CD4-positive, alpha-beta T cell treated with Interferon alpha-2 for 1 hour (primary cell): ENCODE data around the gene NUBP2.

Experiments used
- DNase-seq, 2 donors: peaks; one replicate each; pipeline ENCODE4 v3.0.0-alpha.2; 2020 to 2022

Gene NUBP2

GRCh38 chr16:1772908-1773702 is 9.7 kb upstream of the NUBP2 start, which contains the start of gene MRPS34:
Gene MRPS34, minus strand, starts transcription at chr16:1773134. Its CDS starts 15 bp downstream, at chr16:1773119.
- peak; percentile 76 to 87 for DNase-seq

GRCh38 chr16:1773703-1774447 is 8.9 kb upstream of the NUBP2 start:
- no peak for DNase-seq

- no peak for DNase-seq
These were observed 8.3 kb upstream of the NUBP2 start for GRCh38 chr16:1774448-1774780.

- DNase-seq, result no peak
These were observed 7.5 kb upstream of the NUBP2 start for GRCh38 chr16:1775006-1775845.

- DNase-seq, result no peak
These were observed 6.7 kb upstream of the NUBP2 start for GRCh38 chr16:1775846-1776671.

GRCh38 chr16:1776672-1776955 is 6.1 kb upstream of the NUBP2 start:
- DNase-seq, result no peak

GRCh38 chr16:1776991-1777374 is 5.8 kb upstream of the NUBP2 start:
- DNase-seq, result no peak

- DNase-seq, result no peak
These were observed 5.2 kb upstream of the NUBP2 start for GRCh38 chr16:1777375-1778199.

GRCh38 chr16:1778200-1779179 is 4.3 kb upstream of the NUBP2 start:
- DNase-seq, result no peak

- DNase-seq, result no peak
These were observed 3.5 kb upstream of the NUBP2 start for GRCh38 chr16:1779234-1779701.

- DNase-seq, result no peak
These were observed 2.8 kb upstream of the NUBP2 start for GRCh38 chr16:1779741-1780676.

GRCh38 chr16:1780677-1781072 is 2.1 kb upstream of the NUBP2 start:
- DNase-seq, result no peak

GRCh38 chr16:1781254-1781653 is 1.5 kb upstream of the NUBP2 start:
- no peak for DNase-seq

- peak in 1 of 2 donors; percentile 31 for DNase-seq
These were observed 877 bp upstream of the NUBP2 start for GRCh38 chr16:1781758-1782407.

- DNase-seq, result no peak
These were observed 2.5 kb downstream of the NUBP2 start for GRCh38 chr16:1784977-1785845.

- DNase-seq, result no peak
These were observed 3.0 kb downstream of the NUBP2 start for GRCh38 chr16:1785846-1786170.

- DNase-seq, result no peak
These were observed 3.7 kb downstream of the NUBP2 start for GRCh38 chr16:1786242-1787055.
